Spinal cord (tissue), 10 donors: ENCODE data around the gene WDR26. TPM values are rescaled to one million over a fixed set of nuclear protein-coding genes. Genes with fewer than 3 reads are reported as not detected.

ENCODE experiments used
- DNase-seq, 6 donors: peaks; one replicate each; pipeline versions ENCODE4 v3.0.0 to v3.0.0-alpha.2; 2013 to 2015; ENCODE audit warnings: low spot score in 6 of 6, low read depth in 4 of 6
- H3K27ac ChIP-seq: one replicate; pipeline ENCODE4 v1.5.1; 2013; ENCODE audit warnings: low read depth, low read length, control low read depth
- H3K27me3 ChIP-seq: one replicate; pipeline ENCODE4 v1.6.1; 2013; ENCODE audit warnings: low read length; ENCODE audit not compliant: control insufficient read depth, insufficient read depth
- H3K36me3 ChIP-seq: one replicate; pipeline ENCODE4 v1.6.1; 2013; ENCODE audit warnings: low read length; ENCODE audit not compliant: control insufficient read depth, insufficient read depth
- H3K4me1 ChIP-seq: one replicate; pipeline ENCODE4 v1.6.1; 2013; ENCODE audit warnings: low read length; ENCODE audit not compliant: control insufficient read depth, insufficient read depth
- H3K4me3 ChIP-seq: one replicate; pipeline ENCODE4 v1.5.1; 2013; ENCODE audit warnings: low read depth, low read length, control low read depth
- H3K9me3 ChIP-seq: one replicate; pipeline ENCODE4 v1.6.1; 2013; ENCODE audit warnings: low read length; ENCODE audit not compliant: control insufficient read depth, insufficient read depth
- WGBS: methylation state at CpG from one replicate; pipeline ENCODE4 v1.1.5; 2013; ENCODE audit warnings: missing lambda C conversion rate; ENCODE audit not compliant: insufficient coverage; 5-methylcytosine and 5-hydroxymethylcytosine counted together
- polyA plus RNA-seq, 2 donors: library from polyadenylated mRNA; unstranded; fragments of 120-200 nt; gene quantifications; one replicate each; pipeline ENCODE4 v1.2.1, GENCODE V29; 2013; ENCODE audit not compliant: insufficient read length in 2 of 2
- total RNA-seq, 2 donors: library from RNA; depleted of rRNA in 1 of 2; stranded (reverse); fragments of 120-200 nt in 1 of 2; fragments of >200 nt in 1 of 2; gene quantifications; one replicate each; pipeline versions ENCODE4 v1.2.3 to v1.2.4, GENCODE V29; 2013 to 2014
- donor health status: healthy.

The WDR26 gene
- total and polyA plus RNA-seq, 4 donors, result 54.9 to 110 (median 67.6) TPM

GRCh38 chr1:224458996-224459395 is 24.4 kb upstream of the WDR26 start:
- WGBS, result 63% methylated on average over 2 of the region's 2 CpGs
- Histone ChIP-seq H3K4me3 (no peak overlapping the region), H3K36me3 (no peaks in the 10 kb centered on the region), H3K27ac (no peak overlapping the region), H3K27me3 (no peaks in the 10 kb centered on the region), H3K4me1 (peaks cover 11% of the 10 kb centered on the region), H3K9me3 (no peaks in the 10 kb centered on the region)
- no peak for DNase-seq

GRCh38 chr1:224458296-224458695 is 23.7 kb upstream of the WDR26 start:
- Histone ChIP-seq H3K27me3 (no peaks in the 10 kb centered on the region), H3K36me3 (no peaks in the 10 kb centered on the region), H3K4me3 (no peak overlapping the region), H3K27ac (no peak overlapping the region), H3K4me1 (peaks cover 11% of the 10 kb centered on the region), H3K9me3 (no peaks in the 10 kb centered on the region)
- DNase-seq, result no peak
- WGBS, result 80% methylated on average over 1 of the region's 4 CpGs

- Histone ChIP-seq H3K4me3 (no peak overlapping the region), H3K4me1 (peaks cover 11% of the 10 kb centered on the region), H3K36me3 (no peaks in the 10 kb centered on the region), H3K27ac (no peak overlapping the region), H3K27me3 (no peaks in the 10 kb centered on the region), H3K9me3 (no peaks in the 10 kb centered on the region)
- WGBS, result 60% methylated on average over 1 of the region's 1 CpG
- no peak for DNase-seq
Observed at GRCh38 chr1:224457782-224458144, 23.2 kb upstream of the WDR26 start.

GRCh38 chr1:224456637-224456953 is 22.0 kb upstream of the WDR26 start:
- H3K27me3 ChIP-seq, result no peaks in the 10 kb centered on the region
- peak overlapping the region; percentile 63 for H3K27ac ChIP-seq
- peaks cover 11% of the 10 kb centered on the region for H3K4me1 ChIP-seq
- WGBS, result 95% methylated on average over 7 of the region's 7 CpGs
- no peaks in the 10 kb centered on the region for H3K36me3 ChIP-seq
- no peak for DNase-seq
- H3K9me3 ChIP-seq, result no peaks in the 10 kb centered on the region
- no peak overlapping the region for H3K4me3 ChIP-seq

- H3K27ac ChIP-seq, result no peak overlapping the region
- no peaks in the 10 kb centered on the region for H3K36me3 ChIP-seq
- no peak for DNase-seq
- H3K4me3 ChIP-seq, result no peak overlapping the region
- peaks cover 11% of the 10 kb centered on the region for H3K4me1 ChIP-seq
- WGBS, result 87% methylated on average over 4 of the region's 8 CpGs
- H3K9me3 ChIP-seq, result no peaks in the 10 kb centered on the region
- H3K27me3 ChIP-seq, result no peaks in the 10 kb centered on the region
Observed at GRCh38 chr1:224454402-224455055, 19.9 kb upstream of the WDR26 start.

GRCh38 chr1:224450561-224451350 is 16.2 kb upstream of the WDR26 start:
- H3K9me3 ChIP-seq, result no peaks in the 10 kb centered on the region
- DNase-seq, result no peak
- H3K36me3 ChIP-seq, result no peaks in the 10 kb centered on the region
- 90% methylated on average over 4 of the region's 7 CpGs for WGBS
- H3K4me1 ChIP-seq, result no peaks in the 10 kb centered on the region
- no peak overlapping the region for H3K27ac ChIP-seq
- H3K4me3 ChIP-seq, result no peak overlapping the region
- no peaks in the 10 kb centered on the region for H3K27me3 ChIP-seq

- 82% methylated on average over 3 of the region's 5 CpGs for WGBS
- Histone ChIP-seq H3K27ac (no peak overlapping the region), H3K36me3 (no peaks in the 10 kb centered on the region), H3K4me3 (no peak overlapping the region), H3K4me1 (no peaks in the 10 kb centered on the region), H3K9me3 (no peaks in the 10 kb centered on the region), H3K27me3 (no peaks in the 10 kb centered on the region)
- no peak for DNase-seq
Observed at GRCh38 chr1:224450159-224450558, 15.6 kb upstream of the WDR26 start.

GRCh38 chr1:224448453-224449017 is 13.9 kb upstream of the WDR26 start:
- no peaks in the 10 kb centered on the region for H3K27me3 ChIP-seq
- 66% methylated on average over 4 of the region's 8 CpGs for WGBS
- H3K27ac ChIP-seq, result no peak overlapping the region
- no peaks in the 10 kb centered on the region for H3K9me3 ChIP-seq
- DNase-seq, result peak in 1 of 6 donors; percentile 19
- H3K4me3 ChIP-seq, result no peak overlapping the region
- no peaks in the 10 kb centered on the region for H3K4me1 ChIP-seq
- no peaks in the 10 kb centered on the region for H3K36me3 ChIP-seq

- H3K9me3 ChIP-seq, result no peaks in the 10 kb centered on the region
- H3K27me3 ChIP-seq, result no peaks in the 10 kb centered on the region
- H3K36me3 ChIP-seq, result no peaks in the 10 kb centered on the region
- DNase-seq, result no peak
- no peak overlapping the region for H3K4me3 ChIP-seq
- H3K4me1 ChIP-seq, result no peaks in the 10 kb centered on the region
- H3K27ac ChIP-seq, result no peak overlapping the region
- 86% methylated on average over 1 of the region's 3 CpGs for WGBS
Observed at GRCh38 chr1:224447971-224448370, 13.4 kb upstream of the WDR26 start.

GRCh38 chr1:224447251-224447650 is 12.7 kb upstream of the WDR26 start:
- 78% methylated on average over 2 of the region's 2 CpGs for WGBS

More at GRCh38 chr1:224447251-224447650, 12.7 kb upstream of the WDR26 start:
- no peak for DNase-seq
- Histone ChIP-seq H3K36me3 (no peaks in the 10 kb centered on the region), H3K27me3 (no peaks in the 10 kb centered on the region), H3K4me3 (no peak overlapping the region), H3K4me1 (no peaks in the 10 kb centered on the region), H3K9me3 (no peaks in the 10 kb centered on the region), H3K27ac (no peak overlapping the region)
